Activated T-cell treated with anti-CD3 and anti-CD28 coated beads for 48 hours (primary cell): ENCODE results near the gene AFAP1.

Experiments
- DNase-seq: peaks from one replicate; pipeline ENCODE4 v3.0.0-alpha.2; 2020; ENCODE audit warnings: low read depth

Gene AFAP1

DNA sequence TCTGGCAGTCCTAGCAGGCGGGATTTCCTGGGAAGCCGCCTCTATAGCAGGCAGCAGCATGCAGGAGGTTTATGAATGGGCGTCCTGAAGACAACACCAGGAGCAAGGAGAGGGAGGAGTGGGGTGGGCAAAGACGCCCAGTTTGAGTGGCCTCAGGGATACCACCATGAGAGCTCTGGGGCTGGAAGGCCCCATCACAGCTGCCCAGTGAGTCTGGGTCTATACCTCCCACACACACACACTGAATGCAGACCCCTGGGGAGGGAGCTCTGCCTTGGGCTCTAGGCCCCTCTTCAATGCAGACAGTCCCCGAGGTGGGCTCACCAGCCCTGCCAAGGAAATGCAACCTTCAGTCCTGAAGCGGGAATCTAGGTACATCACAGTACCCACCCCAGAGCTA is 98.6 kb downstream of the AFAP1 start:
- no peak for DNase-seq

- DNase-seq: no peak
Observed at GRCh38 chr4:7839856-7840255, 99.8 kb downstream of the AFAP1 start.

DNA sequence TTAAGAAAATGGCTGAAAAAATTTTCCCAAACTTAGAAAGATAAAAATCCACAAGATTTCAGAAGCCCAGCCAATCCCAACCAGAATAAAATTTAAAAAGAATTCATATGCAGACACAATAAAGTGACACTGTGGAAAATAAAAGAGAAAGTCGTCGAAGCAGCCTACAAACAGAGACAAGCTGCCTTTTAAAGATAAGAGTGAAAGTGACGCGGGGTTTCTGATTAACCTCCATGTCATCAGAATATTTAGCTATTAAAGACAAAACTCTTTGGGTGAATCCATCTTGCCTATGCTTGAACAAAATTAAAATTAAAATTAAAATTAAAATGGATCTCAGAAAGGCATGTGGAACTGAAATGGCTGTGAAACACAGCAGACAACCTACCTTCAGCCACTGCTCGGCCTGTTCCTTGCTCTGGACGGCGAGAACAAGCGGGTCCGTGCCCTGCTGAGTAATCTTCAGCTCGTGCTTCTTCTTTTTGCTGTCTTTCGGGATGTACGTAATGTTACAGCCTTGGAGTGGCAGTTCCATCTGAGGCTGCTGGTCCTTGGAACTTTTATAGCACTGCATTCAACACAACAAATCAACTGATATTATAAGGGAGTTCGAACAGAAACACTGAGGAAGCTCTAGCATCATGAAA is 101.4 kb downstream of the AFAP1 start:
- DNase-seq: no peak

DNA sequence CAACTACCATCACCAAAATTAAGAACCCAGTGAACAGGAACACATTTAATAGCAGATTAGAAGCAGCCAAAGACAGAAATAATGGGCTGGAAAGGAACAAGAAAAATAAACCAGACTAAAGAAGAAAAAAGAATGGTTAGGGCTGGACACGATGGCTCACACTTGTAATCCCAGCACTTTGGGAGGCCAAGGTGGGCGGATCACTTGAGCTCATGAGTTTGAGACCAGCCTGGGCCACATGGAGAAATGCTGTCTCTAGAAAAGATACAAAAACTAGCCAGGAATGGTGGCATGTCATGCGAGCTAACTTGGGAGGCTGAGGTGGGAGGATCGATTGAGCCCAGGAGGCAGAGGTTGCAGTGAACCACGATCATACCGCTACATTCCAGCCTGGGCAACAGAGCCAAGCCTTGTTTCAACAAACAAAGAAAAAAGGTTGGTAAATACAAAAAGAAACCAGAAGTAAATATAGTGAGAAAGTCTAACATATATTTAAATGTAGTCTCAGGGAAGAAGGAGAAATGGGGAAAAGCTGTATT is 102.0 kb downstream of the AFAP1 start:
- no peak for DNase-seq

- DNase-seq: no peak
Observed at GRCh38 chr4:7831858-7832730, 107.6 kb downstream of the AFAP1 start.

GRCh38 chr4:7831330-7831729 is 108.3 kb downstream of the AFAP1 start:
- no peak for DNase-seq

- DNase-seq: no peak
Observed at GRCh38 chr4:7830747-7831146, 108.9 kb downstream of the AFAP1 start.

GRCh38 chr4:7829652-7830580 is 109.7 kb downstream of the AFAP1 start:
- no peak for DNase-seq

DNA sequence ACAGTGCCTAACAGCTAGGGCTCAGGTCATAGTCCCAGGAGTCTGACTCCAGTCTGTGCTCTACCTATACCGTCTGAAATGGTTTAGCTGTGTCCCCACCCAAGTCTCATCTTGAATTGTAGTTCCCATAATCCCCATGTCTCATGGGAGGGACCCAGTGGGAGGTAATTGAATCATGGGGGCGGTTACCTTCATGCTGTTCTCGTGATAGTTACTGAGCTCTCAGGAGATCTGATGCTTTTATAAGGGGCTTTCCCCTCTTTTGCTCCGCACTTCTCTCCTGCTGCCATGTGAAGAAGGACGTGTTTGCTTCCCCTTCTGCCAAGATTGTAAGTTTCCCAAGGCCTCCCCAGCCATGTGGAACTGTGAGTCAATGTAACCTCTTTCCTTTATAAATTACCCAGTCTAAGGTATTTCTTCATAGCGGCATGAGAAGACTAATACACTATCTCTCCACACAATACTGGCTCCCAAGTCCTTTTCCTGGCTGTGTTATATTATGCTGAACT is 110.8 kb downstream of the AFAP1 start:
- DNase-seq: no peak

- peak; percentile 31 for DNase-seq
Observed at GRCh38 chr4:7828011-7828720, 111.5 kb downstream of the AFAP1 start.

DNA sequence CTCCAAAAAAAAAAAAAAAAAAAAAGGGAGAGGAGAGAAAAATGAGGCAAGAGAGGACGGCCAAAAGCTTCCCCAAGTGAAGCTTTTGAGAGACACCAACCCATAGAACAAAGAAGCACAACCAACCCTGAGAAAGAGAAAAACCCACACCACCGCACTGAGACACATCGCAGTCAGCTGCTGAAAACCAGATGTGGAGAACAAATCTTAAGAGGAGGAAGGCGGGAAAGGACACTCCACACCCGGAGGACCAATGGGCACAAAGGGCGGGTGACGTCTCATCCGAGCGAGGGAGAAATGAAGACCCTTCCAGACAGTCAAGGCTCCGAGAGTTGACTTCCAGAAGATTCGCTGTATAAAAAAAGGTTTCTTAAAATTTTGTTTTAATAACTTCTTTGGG is 112.1 kb downstream of the AFAP1 start:
- DNase-seq: no peak

DNA sequence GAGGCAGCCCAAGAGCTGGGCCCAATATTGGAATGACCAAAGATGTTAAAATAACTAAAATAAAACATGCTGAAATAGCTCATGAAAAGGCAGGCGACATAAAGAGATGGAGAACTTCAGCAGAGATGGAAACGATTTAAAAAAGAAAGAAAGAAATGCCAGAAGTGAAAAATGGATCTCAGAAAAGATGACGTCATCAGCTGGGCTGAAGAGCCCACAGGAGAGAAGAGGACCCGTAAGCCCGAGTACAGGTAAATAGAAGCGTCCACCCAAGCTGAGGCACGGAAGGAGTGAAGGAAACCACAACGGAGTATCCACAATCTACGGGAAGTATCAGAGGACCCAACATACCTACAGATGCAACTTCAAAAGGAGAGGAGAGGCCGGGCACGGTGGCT is 112.8 kb downstream of the AFAP1 start:
- DNase-seq: no peak

DNA sequence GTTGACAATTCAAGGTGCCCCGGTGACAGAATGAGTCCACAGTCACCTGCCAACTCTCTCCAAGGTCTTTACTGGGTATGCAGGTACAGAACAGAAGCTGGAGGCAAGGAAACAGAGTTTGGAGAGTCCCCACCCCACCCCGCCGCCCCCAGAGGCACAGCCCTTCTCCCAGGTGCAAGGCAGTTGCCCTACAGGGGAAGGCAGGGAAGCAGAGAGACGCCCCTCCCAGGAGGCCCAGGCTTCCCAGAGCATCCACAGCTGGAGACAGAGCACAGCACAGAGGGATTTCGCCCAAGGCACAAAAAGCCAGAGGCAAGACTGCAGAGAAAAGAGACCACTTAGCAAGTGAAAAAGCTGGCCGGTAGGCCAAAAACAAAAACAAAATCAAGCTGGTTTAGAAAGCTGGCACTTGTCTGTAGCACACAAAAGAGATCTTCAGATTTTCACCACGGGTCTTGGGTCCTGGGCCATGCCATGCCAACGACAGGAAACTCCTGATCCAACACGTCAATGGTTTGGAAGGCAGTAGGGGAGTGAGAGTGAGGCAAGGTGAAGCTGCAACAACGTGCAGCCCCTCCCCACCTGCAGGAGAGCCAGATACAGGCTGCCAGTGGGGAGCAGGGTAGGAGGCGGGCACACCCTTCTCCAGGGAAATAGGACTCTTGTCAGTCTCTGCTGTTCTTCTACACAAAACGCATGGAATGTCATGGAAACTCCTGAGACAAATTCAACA is 113.3 kb downstream of the AFAP1 start:
- no peak for DNase-seq

DNA sequence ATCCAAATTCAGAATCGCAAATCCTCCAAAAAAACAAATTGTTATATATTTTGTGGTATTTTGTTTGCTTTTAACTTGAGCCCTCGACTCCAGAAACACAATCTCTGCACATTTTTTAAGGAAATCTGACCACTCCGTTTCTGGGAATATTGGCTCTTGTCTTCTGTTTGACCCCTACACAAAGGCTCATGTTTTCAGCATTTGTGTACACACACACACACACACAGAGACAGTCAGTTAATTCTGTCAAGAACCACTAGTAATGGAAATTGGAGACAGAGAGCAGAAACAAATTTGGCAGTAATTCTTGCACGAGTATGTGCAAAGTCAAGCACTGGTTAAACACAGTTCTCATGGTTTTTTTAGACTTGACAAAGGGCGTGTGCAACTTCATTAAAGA is 115.4 kb downstream of the AFAP1 start:
- DNase-seq: no peak

DNA sequence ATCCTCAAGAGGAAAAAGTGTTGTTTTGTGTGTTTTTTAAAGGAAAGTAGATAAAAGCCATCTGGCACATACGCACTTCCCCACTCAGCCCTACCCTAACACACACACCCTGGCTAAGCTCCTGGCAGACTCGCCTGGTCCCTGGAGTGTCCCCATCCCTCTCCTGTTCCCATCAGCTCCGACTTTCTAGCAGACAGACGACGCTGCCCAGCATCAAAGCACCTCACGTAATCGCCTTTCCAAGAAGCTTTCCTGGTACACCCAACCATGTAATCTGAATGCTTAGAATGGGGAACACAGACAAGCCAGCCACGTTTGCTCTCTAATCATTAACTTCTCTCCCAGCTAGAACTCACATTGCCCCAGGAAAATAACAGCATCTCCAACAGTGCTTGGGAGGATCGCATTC is 116.2 kb downstream of the AFAP1 start:
- DNase-seq: no peak

DNA sequence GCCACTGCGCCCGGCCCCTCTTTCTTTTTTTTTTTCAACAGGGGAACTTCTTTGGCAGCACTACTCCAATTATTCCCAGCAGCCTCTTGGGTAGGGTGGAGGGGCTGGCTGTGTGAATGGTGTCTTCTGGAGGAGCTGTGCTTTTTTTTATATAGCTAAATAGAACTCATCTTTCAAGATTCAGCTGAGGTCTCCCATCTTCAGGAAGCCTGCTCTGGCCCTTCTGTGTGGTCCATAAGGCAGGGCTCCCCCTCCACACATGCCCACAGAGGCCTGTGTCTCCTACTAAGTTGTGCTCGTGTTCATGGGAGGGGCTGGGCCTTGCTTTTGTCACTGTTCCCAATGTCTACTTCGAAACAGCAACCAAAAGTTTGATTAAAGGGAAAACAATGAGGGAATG is 116.8 kb downstream of the AFAP1 start:
- no peak for DNase-seq

- DNase-seq: no peak
Observed at GRCh38 chr4:7822137-7822505, 117.5 kb downstream of the AFAP1 start.

DNA sequence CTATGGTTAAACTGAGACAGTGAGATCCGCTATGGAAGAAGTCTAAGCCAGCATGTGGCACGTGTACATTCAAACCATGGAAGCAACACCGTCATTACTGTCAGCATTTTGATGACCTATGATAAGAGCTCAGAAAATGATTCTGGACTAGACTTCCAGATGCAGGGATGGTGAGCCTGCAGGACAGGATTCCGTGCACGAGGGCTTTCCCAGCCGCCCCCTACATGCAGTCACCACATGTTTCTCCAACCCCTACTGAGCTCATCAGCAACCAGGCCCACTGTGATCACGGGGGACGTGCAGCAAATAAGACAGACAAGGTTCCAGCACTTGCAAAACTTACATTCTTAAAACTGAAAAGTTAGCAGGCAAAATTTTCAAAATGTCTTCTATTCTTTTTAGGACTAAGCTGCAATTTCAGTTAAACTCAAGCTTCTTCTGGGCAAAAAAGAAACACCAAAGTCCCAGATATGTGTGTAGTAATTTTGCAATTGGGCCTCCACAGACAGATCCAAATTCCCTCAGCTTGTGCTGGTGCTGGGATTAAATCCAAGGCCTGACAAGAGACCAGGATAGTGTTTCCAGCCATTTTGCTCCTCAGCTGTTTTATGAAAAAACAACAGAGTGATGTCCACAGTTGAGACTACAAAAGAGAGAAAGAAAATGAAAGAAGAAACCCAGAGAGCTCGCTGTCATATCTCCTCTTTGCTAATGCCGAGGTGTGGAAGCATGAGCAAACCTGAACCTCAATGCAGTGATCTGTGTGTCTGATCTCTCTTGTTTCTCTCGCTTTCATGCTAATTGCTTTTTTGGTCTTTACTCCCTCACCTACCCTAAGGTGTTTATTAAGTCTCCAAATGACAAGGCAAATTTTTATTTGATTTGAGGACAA is 118.2 kb downstream of the AFAP1 start:
- DNase-seq: no peak

- DNase-seq: no peak
Observed at GRCh38 chr4:7820031-7820818, 119.4 kb downstream of the AFAP1 start.
